ENCODE measurements around the gene NRSN2.

DNA sequence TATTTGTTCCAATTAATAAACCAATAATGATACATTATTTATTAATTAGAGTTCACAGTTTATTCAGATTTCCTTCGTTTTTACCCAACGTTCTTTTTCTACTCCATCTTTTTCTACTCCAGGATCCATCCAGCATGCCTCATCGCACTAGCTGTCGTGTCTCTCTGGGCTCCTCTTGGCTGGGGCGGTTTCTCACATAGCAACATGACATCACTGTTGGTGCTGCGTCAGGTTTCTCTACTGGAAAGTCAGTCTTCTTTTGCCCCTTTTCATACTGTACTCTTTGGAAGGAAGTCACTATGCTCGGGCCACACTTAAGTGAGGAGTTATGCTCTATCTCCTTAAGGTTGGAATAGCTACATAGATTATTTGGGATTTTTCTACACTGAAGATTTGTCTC lies 35.3 kb upstream of the NRSN2 start:
- TF ChIP-seq SUZ12 (IDR thresholded peaks at IDR 0.05), result no peak
- TF ChIP-seq SP1 (IDR thresholded peaks at IDR 0.05), result no peak
- TF ChIP-seq ELF4 (IDR thresholded peaks at IDR 0.05), result no peak
- no peak for TF ChIP-seq L3MBTL2 (conservative IDR thresholded peaks at IDR 0.05)
- no peak for TF ChIP-seq ARNT (IDR thresholded peaks at IDR 0.05)

Measured in HEK293T (cell line).